Brain microvascular endothelial cell (primary cell): ENCODE data around the gene GPR4.

Experiments used
- DNase-seq: peaks from one replicate; pipeline ENCODE4 v3.0.0-alpha.2; 2020
- H3K27ac ChIP-seq: fragments of 250-450 bp; sonication (Bioruptor Pico); 2 replicates; pipeline ENCODE4 v1.5.1; 2020; ENCODE audit warnings: mild to moderate bottlenecking, moderate library complexity
- H3K27me3 ChIP-seq: fragments of 250-450 bp; sonication (Bioruptor Pico); replicated peaks from 2 replicates; pipeline ENCODE4 v1.5.1; 2020; ENCODE audit warnings: mild to moderate bottlenecking
- H3K36me3 ChIP-seq: fragments of 250-450 bp; sonication (Bioruptor Pico); replicated peaks from 2 replicates; pipeline ENCODE4 v1.5.1; 2020; ENCODE audit warnings: mild to moderate bottlenecking
- H3K4me3 ChIP-seq: 2 replicates; pipeline ENCODE4 v1.5.1; 2011; ENCODE audit warnings: low read depth, mild to moderate bottlenecking, control low read depth, low read length, moderate library complexity
- CTCF ChIP-seq: IDR thresholded peaks from 2 replicates; pipeline ENCODE4 v1.5.1; 2011; ENCODE audit warnings: low read depth, mild to moderate bottlenecking, moderate library complexity, low read length, control low read depth, inconsistent platforms; ENCODE audit errors: missing control alignments
- in situ Hi-C: cut with HindIII; loops from 2 replicates; pipeline ENCODE4 v1.10.0; 2017; ENCODE audit warnings: low sequenced_read_pairs, low pct_ligation_motif_present

The GPR4 gene

GRCh38 chr19:45590300-45591003 lies 11.6 kb downstream of the GPR4 start:
- TF ChIP-seq CTCF: no peak
- Histone ChIP-seq H3K27me3 (no peaks in the 10 kb centered on the region), H3K36me3 (no peaks in the 10 kb centered on the region), H3K4me3 (no peak overlapping the region), H3K27ac (no peak overlapping the region)
- in situ Hi-C loops: no loop called here
- no peak for DNase-seq

GRCh38 chr19:45589768-45590167 lies 12.2 kb downstream of the GPR4 start:
- Histone ChIP-seq H3K36me3 (no peaks in the 10 kb centered on the region), H3K27ac (no peak overlapping the region), H3K27me3 (no peaks in the 10 kb centered on the region), H3K4me3 (no peak overlapping the region)
- in situ Hi-C loops: no loop called here
- no peak for TF ChIP-seq CTCF
- DNase-seq: no peak

- in situ Hi-C loops: no loop called here
- H3K36me3 ChIP-seq: no peaks in the 10 kb centered on the region
- no peak overlapping the region for H3K27ac ChIP-seq
- DNase-seq: no peak
- no peaks in the 10 kb centered on the region for H3K27me3 ChIP-seq
- TF ChIP-seq CTCF: no peak
- no peak overlapping the region for H3K4me3 ChIP-seq
Measured at GRCh38 chr19:45587873-45588272, 14.1 kb downstream of the GPR4 start.

GRCh38 chr19:45585158-45585577 lies 16.8 kb downstream of the GPR4 start:
- Histone ChIP-seq H3K4me3 (peak overlapping the region; percentile 88), H3K27ac (peak overlapping the region; percentile 96), H3K27me3 (no peaks in the 10 kb centered on the region), H3K36me3 (no peaks in the 10 kb centered on the region)
- in situ Hi-C loops: no loop called here
- DNase-seq: no peak
- no peak for TF ChIP-seq CTCF

GRCh38 chr19:45584332-45585157 lies 17.5 kb downstream of the GPR4 start, which contains the start of gene OPA3:
TSS of gene OPA3 (minus strand) at chr19:45584802. CDS start at chr19:45584764, 38 bp downstream.
- in situ Hi-C loops: no loop called here

More at GRCh38 chr19:45584332-45585157, 17.5 kb downstream of the GPR4 start, which contains the start of gene OPA3:
- Histone ChIP-seq H3K4me3 (peak within 1 kb of the TSS; percentile 88), H3K36me3 (no peaks in the 10 kb centered on the region), H3K27ac (peak within 1 kb of the TSS; percentile 96), H3K27me3 (no peaks in the 10 kb centered on the region)
- TF ChIP-seq CTCF: no peak
- DNase-seq: peak; percentile 100
